Epithelial cell of esophagus (primary cell): ENCODE measurements around the gene OTUB1.

Experiments
- DNase-seq: peaks from one replicate; pipeline ENCODE4 v3.0.0; 2010; ENCODE audit warnings: low read depth
- H3K4me3 ChIP-seq: 2 replicates; pipeline ENCODE4 v1.5.1; 2011; ENCODE audit warnings: mild to moderate bottlenecking, low read length, control low read depth
- TF ChIP-seq, protein P1 (sequence below): IDR thresholded peaks from 2 replicates; pipeline ENCODE4 v1.5.1; 2011; ENCODE audit warnings: low read depth, mild to moderate bottlenecking, low read length, control low read depth, inconsistent platforms; ENCODE audit not compliant: insufficient read depth; ENCODE audit errors: missing control alignments

Gene OTUB1

DNA sequence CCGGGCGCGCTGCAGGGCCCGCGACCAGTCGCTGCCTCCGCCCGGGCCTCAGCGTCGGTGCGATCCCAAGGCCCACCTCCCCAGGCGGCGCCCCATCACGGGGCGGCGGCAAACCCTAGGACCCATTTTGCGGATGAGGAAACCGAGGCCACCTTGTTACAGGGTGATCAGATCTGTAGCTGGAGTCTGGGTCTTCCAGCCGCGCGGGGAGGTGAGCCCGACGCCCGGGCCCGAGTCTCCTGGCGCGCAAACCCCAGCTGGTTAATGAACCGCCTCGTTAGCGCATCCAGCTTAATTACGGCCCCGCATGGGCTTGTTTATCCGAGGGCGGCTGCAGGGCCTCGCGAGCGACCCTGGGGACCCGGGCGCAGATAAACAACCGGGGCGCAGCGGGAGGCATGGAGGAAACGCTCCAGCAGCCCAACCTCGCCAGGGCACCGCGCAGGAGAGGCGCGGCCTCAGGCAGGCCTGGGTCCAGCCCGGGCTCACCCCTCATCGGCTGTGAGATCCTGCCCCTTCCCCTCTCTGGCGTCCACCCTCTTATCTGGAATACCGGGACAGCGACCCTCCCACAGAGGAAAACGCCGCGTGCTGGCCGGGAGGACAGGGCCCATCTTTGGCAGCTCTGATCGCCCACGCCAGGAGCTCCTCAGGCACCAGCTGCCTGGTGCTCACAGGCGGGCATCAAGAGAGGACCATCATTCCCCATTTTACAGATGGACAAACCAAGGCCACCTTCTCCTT, 14.7 kb downstream of the OTUB1 start:
- TF ChIP-seq, protein P1, sequence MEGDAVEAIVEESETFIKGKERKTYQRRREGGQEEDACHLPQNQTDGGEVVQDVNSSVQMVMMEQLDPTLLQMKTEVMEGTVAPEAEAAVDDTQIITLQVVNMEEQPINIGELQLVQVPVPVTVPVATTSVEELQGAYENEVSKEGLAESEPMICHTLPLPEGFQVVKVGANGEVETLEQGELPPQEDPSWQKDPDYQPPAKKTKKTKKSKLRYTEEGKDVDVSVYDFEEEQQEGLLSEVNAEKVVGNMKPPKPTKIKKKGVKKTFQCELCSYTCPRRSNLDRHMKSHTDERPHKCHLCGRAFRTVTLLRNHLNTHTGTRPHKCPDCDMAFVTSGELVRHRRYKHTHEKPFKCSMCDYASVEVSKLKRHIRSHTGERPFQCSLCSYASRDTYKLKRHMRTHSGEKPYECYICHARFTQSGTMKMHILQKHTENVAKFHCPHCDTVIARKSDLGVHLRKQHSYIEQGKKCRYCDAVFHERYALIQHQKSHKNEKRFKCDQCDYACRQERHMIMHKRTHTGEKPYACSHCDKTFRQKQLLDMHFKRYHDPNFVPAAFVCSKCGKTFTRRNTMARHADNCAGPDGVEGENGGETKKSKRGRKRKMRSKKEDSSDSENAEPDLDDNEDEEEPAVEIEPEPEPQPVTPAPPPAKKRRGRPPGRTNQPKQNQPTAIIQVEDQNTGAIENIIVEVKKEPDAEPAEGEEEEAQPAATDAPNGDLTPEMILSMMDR = no peak
- no peak for DNase-seq
- H3K4me3 ChIP-seq = no peak overlapping the region

- H3K4me3 ChIP-seq = no peak overlapping the region
- no peak for DNase-seq
- TF ChIP-seq, protein P1 = no peak
Observed at GRCh38 chr11:64001484-64002420, 15.5 kb downstream of the OTUB1 start.

DNA sequence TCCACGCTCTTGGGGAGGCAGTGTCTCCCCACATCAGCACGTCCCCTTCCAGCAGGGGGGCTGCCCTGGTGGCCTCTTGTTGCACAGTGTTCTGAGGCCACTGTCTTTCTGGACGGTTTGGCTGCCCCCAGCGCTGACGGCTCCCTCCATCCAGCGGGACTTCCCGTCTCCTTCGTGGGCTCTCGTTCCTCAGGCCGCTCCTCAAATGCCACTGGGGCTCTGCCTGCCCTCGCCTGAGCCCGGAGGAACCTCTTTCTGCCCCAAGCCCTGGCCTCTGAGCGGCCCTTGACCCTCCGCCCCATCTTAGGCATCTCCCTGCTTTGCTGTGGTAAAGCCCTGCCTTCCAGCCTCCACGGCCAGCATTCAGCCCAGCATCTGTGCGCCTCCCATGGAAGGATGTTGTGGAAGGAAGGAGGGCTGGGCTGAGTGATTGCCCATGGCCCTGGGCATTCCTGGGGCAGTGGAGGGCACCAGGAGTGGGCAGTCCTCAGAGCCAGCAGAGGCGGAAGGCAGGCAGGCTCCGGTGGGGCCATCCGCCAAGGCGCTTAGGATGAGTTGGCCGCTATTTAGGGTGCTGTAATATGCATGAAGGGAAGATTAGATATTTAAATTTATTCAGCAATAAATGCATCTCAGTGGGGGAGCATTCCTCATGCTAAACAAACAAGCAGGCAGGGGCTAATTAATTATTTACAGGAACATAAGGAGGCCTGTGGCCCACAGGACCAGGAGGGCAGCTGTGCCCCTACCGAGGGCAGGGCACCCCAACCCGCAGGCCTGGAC, 17.8 kb downstream of the OTUB1 start:
- no peak overlapping the region for H3K4me3 ChIP-seq
- TF ChIP-seq, protein P1 = no peak
- no peak for DNase-seq

DNA sequence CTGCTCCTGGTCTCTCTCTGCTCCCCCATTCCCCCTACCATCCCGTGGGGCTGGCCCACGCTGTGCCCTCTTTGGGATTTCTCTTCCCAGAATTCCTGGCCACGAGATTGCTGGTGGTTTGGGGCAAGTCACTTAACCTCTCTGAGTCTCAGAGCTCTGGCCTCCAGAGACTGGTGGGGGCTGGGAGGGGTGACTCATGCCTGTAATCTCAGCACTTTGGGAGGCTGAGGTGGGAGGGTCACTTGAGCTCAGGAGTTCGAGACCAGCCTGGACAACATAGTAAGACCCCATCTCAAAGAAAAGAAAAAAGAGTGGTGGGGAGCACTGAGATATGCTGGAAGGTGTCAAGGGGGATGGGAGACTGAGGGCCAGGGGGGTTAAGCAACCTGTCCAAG, 18.3 kb downstream of the OTUB1 start:
- no peak overlapping the region for H3K4me3 ChIP-seq
- TF ChIP-seq, protein P1 = no peak
- no peak for DNase-seq

- no peak for DNase-seq
- H3K4me3 ChIP-seq = no peak overlapping the region
Observed at GRCh38 chr11:64005691-64006090, 19.5 kb downstream of the OTUB1 start.

GRCh38 chr11:64006398-64006797, 20.2 kb downstream of the OTUB1 start:
- DNase-seq = no peak
- TF ChIP-seq, protein P1 = no peak
- no peak overlapping the region for H3K4me3 ChIP-seq

More at GRCh38 chr11:64005691-64006090, 19.5 kb downstream of the OTUB1 start:
- TF ChIP-seq, protein P1 = no peak
